Activated naive CD4-positive, alpha-beta T cell treated with anti-CD3 and anti-CD28 coated beads, Interleukin-2, amount 50 U/mL, for 72 hours (primary cell): Measurements from ENCODE around the gene KYNU. TPM values are rescaled to one million over a fixed set of nuclear protein-coding genes. Genes with fewer than 3 reads are reported as not detected.
A peak's percentile ranks its signal among the peaks of the same experiment; 100 is the strongest.
"Not testable (repeated sequence)": the region's sequence is repeated elsewhere in the genome, so short reads cannot be mapped to it uniquely, and the experiment has no call there.

Source experiments
- ATAC-seq, 2 donors: fragments of 150-1000 bp; cut with Tn5 transposase; 2 replicates each; pipeline ENCODE4 v1.10.0; 2021; ENCODE audit warnings: mild to moderate bottlenecking in 2 of 2, moderate library complexity in 2 of 2
- DNase-seq, 2 donors: peaks; one replicate each; pipeline ENCODE4 v3.0.0; 2021 to 2022; ENCODE audit warnings: low spot score in 2 of 2
- H3K27ac Mint-ChIP-seq, 2 donors: one replicate each; pipeline ENCODE4 v1.8.0; 2022; ENCODE audit warnings: mild to moderate bottlenecking in 2 of 2, mixed read lengths in 2 of 2
- H3K36me3 Mint-ChIP-seq, 2 donors: one replicate each; pipeline ENCODE4 v1.8.0; 2022; ENCODE audit warnings: mixed read lengths in 2 of 2
- H3K9me3 Mint-ChIP-seq, 2 donors: one replicate each; pipeline ENCODE4 v1.8.0; 2022; ENCODE audit warnings: mixed read lengths in 2 of 2
- total RNA-seq, 2 donors: library from RNA; stranded (reverse); gene quantifications; one replicate each; pipeline ENCODE4 v1.2.3, GENCODE V29; 2022

Gene KYNU
- total RNA-seq, 2 donors from 2014 or later: not detected

DNA sequence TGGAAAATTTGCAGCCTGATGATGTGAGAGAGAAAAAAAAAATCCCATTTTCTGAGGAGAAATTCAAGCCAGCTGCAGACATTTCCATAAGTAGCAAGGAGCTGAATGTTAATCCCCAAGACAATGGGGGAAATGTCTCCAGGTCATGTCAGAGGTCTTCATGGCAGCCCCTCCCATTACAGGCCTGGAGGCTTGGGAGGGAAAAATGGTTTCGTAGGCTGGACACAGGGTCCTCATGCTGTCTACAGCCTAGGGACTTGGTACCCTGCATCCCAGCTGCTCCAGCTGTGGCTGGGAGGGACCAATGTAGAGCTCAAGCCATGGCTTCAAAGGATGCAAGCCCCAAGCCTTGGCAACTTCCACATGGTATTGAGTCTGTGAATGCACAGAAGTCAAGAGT lies 198.2 kb downstream of the KYNU start:
- ATAC-seq (no peak), DNase-seq (no peak)
- peaks cover 7 to 15% of the 10 kb centered on the region in 2 donors for H3K9me3 Mint-ChIP-seq
- no peak overlapping the region for H3K27ac Mint-ChIP-seq
- H3K36me3 Mint-ChIP-seq: peaks cover 6 to 17% of the 10 kb centered on the region in 2 donors

- ATAC-seq: no peak
- Mint-ChIP-seq H3K36me3 (peaks cover 6 to 21% of the 10 kb centered on the region in 2 donors), H3K27ac (no peak overlapping the region), H3K9me3 (peaks cover 7 to 18% of the 10 kb centered on the region in 2 donors)
- no peak for DNase-seq
Observed at GRCh38 chr2:143078104-143078503, 200.6 kb downstream of the KYNU start.

DNA sequence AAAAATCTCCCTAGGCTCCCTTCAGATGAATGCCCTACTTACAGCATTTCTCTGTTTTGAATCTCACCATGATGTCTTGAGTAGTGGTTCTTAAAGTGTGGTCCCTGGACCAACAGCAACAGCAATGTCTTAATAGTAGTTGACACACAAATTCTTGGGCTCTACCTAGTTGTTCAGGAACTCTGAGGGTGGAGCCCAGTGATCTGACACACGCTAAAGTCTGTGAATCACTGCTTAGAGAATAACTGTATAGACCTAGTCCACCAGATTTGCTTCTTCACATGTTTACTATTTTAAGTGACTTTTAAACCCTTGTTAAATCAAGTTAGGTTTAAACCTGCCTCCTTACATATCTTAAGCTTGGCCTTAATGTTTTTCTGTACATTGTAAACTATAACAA lies 204.2 kb downstream of the KYNU start:
- H3K36me3 Mint-ChIP-seq: peaks cover 0 to 4% of the 10 kb centered on the region in 2 donors
- H3K9me3 Mint-ChIP-seq: peaks cover 0 to 3% of the 10 kb centered on the region in 2 donors
- DNase-seq: no peak
- H3K27ac Mint-ChIP-seq: no peak overlapping the region
- ATAC-seq: no peak

DNA sequence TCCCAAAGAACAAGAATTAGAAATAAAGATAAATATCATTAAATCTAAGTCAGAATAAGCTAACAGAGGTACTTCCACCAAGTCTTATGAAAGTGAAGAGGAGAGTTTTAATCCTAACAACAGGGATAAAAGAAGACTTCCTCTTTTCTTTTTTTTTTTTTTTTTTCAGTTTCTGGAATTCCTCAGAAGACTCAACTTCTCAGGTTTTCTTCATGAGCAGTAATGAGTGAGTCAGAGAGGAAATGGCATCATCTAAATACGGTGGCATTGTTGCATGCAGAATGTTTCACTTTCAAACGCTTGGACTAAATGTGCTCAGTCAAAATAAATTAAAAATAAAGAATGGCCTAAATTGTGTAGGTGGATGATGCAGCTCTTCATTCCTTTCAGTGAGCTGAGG lies 206.2 kb downstream of the KYNU start:
- no peak for DNase-seq
- ATAC-seq: peak; percentile 77 to 80
- H3K36me3 Mint-ChIP-seq: peaks cover 0 to 4% of the 10 kb centered on the region in 2 donors
- peaks cover 0 to 3% of the 10 kb centered on the region in 2 donors for H3K9me3 Mint-ChIP-seq
- H3K27ac Mint-ChIP-seq: no peak overlapping the region

DNA sequence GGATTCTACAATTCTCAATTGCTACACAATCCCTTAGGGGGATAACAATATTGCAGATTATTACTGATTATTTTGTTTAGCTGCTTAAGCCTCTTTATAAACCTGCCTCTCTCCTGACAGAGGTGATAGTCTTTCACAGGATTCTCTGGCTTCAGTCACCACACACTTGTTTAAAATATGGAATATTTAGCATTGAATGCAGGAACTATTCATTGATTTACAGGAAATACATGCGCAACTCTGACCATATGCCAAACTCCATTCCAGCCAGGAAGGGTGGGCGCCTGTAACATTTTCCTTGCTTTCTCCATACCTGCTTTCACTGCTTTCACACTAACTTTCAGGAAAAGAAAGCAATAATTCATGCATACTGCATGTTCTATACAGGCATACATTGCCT lies 207.0 kb downstream of the KYNU start:
- DNase-seq: no peak
- Mint-ChIP-seq H3K9me3 (peaks cover 0 to 3% of the 10 kb centered on the region in 2 donors), H3K36me3 (peaks cover 0 to 4% of the 10 kb centered on the region in 2 donors), H3K27ac (no peak overlapping the region)
- no peak for ATAC-seq

DNA sequence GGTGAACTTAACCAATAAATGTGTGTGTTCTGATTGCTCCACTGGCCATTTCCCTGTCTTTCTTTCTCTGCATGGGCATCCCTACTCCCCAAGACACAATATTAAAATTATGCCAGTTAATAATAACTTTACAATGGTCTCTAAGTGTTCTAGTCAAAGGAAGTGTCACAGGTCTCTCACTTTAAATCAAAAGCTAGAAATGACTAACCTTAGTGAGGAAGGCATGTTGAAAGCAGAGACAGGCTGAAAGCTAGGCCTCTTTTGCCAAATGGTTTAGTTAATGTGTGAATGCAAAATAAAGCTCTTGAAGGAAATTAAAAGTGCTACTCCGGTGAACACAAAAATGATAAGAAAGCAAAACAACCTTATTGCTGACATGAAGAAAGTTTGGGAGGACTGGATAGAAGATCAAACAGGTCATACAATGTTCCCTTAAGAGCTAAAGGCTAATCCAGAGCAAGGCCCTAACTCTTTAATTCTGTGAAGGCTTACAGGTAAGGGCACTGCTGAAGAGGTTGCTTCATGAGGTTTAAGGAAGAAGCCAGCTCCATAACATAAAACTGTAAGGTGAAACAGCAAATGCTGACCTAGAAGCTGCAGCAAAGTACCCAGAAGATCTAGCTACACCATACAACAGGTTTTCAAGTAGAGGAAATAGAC lies 207.8 kb downstream of the KYNU start:
- ATAC-seq (peak in 1 of 2 donors; percentile 78), DNase-seq (no peak)
- peaks cover 0 to 3% of the 10 kb centered on the region in 2 donors for H3K9me3 Mint-ChIP-seq
- H3K27ac Mint-ChIP-seq: peak overlapping the region in 1 of 2 donors; percentile 22
- peaks cover 0 to 4% of the 10 kb centered on the region in 2 donors for H3K36me3 Mint-ChIP-seq

DNA sequence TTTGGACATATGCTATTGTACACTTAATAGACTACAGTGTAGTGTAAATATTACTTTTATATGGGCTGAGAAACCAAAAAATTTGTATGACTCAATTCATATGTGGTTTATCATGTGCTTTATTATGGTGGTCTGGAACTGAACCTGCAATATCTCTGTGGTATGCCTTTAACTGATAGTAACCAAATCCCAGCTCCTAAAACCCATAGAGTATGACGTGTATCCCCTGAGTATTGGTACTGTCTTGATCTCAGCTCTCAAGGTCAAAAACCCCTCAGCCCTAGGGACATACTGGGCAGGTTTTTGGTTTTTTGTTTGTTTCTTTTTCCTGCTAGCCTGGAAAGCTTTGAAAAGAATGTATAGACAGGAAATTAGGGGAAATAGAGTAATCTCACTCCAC lies 209.6 kb downstream of the KYNU start:
- no peak overlapping the region for H3K27ac Mint-ChIP-seq
- H3K9me3 Mint-ChIP-seq: peaks cover 0 to 2% of the 10 kb centered on the region in 2 donors
- H3K36me3 Mint-ChIP-seq: peaks cover 0 to 3% of the 10 kb centered on the region in 2 donors
- DNase-seq: no peak
- ATAC-seq: no peak

GRCh38 chr2:143088388-143088787 lies 210.9 kb downstream of the KYNU start:
- DNase-seq (no peak), ATAC-seq (no peak)
- no peaks in the 10 kb centered on the region for H3K9me3 Mint-ChIP-seq
- H3K27ac Mint-ChIP-seq: no peak overlapping the region
- H3K36me3 Mint-ChIP-seq: no peaks in the 10 kb centered on the region

DNA sequence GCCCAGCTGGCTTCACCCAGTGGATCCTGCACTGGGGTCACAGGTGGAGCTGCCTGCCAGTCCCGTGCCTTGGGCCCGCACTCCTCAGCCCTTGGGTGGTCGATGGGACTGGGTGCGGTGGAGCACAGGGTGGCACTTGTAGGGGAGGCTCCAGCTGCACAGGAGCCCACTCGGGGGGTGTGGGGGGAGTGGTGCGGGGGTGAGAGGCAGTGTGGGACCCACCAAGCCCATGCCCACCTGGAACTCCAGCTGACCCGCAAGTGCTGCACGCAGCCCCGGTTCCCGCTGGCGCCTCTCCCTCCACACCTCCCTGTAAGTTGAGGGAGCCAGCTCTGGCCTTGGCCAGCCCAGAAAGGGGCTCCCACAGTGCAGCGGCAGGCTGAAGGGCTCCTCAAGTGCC lies 212.1 kb downstream of the KYNU start:
- H3K9me3 Mint-ChIP-seq, H3K36me3 Mint-ChIP-seq, DNase-seq, ATAC-seq, H3K27ac Mint-ChIP-seq: not testable (repeated sequence)
